Raji (cell line): ENCODE results near the gene TMPRSS11D.

ENCODE experiments used
- POLR2A ChIP-seq: IDR thresholded peaks from 2 replicates; pipeline ENCODE4 v1.6.1; 2011; ENCODE audit warnings: low read depth, low read length, control low read depth; ENCODE audit not compliant: insufficient read depth

TMPRSS11D gene

DNA sequence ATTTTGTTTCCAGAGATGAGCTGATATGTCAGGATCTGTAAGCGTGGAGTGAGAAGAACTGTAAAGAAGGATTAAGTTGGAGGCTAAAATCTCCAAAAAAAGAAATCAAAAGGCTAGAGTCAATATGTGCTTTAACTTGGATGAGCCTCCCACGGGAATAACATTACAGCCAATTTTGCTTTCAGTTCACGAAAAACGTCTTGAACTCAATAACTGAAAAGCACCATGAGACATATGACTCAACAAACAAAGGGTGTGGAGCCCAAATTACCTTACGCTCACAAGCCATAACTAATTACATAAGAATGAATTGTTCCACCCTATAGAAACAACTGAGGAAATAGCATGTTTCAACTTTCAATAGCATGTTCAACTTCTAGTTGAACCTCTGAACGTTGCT lies 22.3 kb downstream of the TMPRSS11D start:
- no peak for TF ChIP-seq POLR2A

GRCh38 chr4:67853336-67853735 lies 30.5 kb downstream of the TMPRSS11D start:
- no peak for TF ChIP-seq POLR2A

DNA sequence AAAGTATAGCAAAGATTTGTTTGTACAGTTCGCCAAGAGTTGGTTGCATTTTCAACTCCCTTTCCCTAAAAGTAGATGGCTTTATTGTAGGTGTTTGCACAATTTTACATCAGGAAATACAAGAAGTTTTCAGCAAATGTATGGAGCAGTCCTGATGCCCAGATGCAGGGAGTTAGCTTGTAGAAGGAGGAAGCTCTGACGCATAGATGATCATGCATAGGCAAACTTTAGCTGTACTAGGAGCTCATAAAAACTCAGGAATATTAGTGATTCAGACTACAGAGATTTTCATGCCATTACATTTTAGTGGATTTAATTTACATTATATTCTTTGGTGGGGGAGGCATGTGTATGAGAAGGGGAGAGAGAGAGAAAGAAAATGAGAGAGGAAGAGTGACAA lies 62.9 kb downstream of the TMPRSS11D start:
- no peak for TF ChIP-seq POLR2A

DNA sequence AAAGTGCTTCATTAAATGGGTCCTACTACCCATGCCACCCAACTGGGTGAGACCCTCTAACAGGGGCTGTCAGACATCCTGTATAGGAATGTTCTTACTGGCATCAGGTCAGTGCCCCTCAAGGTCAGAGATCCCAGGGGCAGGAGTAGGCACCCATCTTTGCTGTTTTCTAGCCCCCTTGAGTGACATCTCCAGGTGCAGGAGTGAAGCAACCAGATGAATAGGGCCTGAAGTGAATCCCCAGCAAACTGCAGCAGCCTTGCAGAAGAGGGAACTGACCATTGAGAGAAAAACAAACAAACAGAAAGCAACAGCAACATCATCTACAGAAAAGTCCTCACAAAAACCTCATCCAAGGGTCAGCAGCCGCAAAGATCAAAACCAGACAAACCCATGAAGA lies 73.8 kb downstream of the TMPRSS11D start:
- no peak for TF ChIP-seq POLR2A

- no peak for TF ChIP-seq POLR2A
These were observed 74.3 kb downstream of the TMPRSS11D start for GRCh38 chr4:67809502-67809901.

GRCh38 chr4:67796810-67797209 lies 87.0 kb downstream of the TMPRSS11D start:
- no peak for TF ChIP-seq POLR2A

- TF ChIP-seq POLR2A, result no peak
These were observed 93.1 kb downstream of the TMPRSS11D start for GRCh38 chr4:67790721-67791120.

DNA sequence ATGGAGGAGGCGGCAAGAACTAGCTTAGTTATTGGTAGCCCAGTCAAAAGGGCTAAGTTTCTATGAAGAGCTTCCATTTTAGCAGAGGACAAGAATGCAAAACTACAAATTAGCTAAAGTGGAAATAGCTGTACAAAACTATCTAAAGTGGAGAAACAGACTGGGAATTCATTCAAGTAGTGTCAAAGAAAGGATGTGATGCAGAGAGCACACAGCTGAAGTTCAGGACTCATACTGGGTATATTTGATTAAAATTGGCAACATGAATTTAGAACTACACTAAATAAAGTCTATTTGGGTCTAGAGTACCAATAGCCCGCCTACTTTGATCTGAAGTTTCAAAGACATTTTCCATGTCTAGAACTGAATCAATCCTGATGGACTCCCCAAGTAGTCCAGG lies 96.5 kb downstream of the TMPRSS11D start:
- no peak for TF ChIP-seq POLR2A

GRCh38 chr4:67785528-67785927 lies 98.3 kb downstream of the TMPRSS11D start:
- TF ChIP-seq POLR2A, result no peak

GRCh38 chr4:67779631-67780030 lies 104.2 kb downstream of the TMPRSS11D start:
- no peak for TF ChIP-seq POLR2A

GRCh38 chr4:67776746-67777145 lies 107.1 kb downstream of the TMPRSS11D start:
- no peak for TF ChIP-seq POLR2A
